HG03575 (cell line): ENCODE results near the gene MAP6D1.
"Not testable (repeated sequence)": the region's sequence is repeated elsewhere in the genome, so short reads cannot be mapped to it uniquely, and the experiment has no call there.

ENCODE experiments used
- ATAC-seq: cut with Tn5 transposase; IDR thresholded peaks from one replicate; pipeline ENCODE4 v1.9.1; 2021; ENCODE audit not compliant: unreplicated experiment, insufficient number of reproducible peaks, low FRiP score; ENCODE audit errors: extremely low read depth

MAP6D1 gene

GRCh38 chr3:183807881-183808280 is 17.5 kb downstream of the MAP6D1 start:
- no peak for ATAC-seq

DNA sequence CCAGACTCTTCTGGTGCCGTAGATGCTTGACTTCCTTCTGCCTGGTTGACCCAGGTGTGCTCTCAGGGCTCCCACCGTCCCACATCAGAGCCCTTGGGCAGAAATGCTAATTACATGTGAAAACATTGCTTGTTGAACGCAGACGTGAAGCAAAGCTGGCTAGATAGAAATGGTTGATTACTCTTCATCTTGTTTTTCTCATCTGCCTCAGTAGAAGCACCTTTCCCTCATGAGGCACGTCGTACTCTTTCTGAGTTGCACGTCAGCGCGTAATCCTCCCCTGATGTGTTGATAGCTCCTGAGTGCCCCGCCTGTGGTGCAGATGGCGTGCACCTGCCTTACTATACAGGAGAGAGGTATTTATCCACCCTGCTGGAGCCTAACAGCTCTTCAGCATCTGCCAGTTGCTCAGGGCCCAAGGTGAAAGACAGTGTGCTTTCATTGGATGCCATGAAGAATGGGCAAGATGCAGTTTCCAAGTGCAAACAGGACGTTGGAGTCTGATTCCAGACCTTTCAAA is 18.1 kb downstream of the MAP6D1 start:
- ATAC-seq, result no peak

GRCh38 chr3:183802989-183803388 is 22.4 kb downstream of the MAP6D1 start:
- ATAC-seq, result no peak

GRCh38 chr3:183801601-183802000 is 23.8 kb downstream of the MAP6D1 start:
- ATAC-seq, result no peak

DNA sequence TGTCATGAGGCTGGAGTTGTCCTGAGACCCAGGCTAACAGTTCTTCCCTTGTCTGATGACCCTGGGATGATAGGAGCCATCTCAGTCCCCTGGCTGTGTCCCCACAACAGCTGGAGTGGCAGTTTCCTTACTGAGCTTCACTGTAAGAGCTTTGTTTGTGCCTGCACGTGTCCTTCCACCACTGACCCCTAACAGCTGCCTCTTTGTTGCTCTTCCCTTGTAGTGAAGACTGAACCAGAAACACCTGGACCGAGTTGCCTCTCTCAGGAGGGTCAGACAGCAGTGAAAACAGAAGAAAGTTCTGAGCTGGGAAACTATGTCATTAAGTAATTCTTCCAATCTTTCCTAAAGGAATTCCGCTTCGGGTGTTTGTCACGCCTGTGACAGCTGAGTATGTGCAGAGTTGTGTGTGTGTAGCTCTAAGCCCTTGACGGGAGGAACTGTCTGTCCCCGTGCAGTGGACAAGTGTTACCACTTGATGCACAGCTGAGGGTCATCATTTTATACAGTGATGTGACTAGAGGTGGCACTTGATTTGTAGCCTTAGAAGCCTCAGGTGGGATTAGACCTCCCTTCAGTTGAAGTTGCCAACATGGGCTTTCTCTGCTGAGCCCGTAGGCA is 25.0 kb downstream of the MAP6D1 start:
- no peak for ATAC-seq

- no peak for ATAC-seq
Measured at GRCh38 chr3:183799461-183799860, 25.9 kb downstream of the MAP6D1 start.

DNA sequence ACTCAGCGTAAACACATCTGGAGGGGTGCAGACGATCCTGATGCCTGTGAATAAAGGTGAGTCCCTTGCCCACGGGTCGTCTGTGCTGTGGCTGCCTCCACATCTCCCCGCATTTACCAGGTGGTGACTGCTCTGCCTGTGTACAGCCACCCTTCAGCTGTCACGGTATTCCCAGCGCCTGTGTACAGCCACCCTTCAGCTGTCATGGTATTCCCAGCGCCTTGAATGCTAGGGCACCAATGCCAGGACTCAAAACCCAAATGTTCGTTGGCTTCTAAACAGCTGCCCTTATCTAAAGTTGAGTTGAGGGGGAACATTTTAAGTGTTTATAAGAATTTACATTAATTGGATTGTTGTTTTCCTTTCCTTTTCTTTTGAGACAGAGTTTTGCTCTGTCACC is 27.4 kb downstream of the MAP6D1 start:
- ATAC-seq, result no peak

GRCh38 chr3:183796372-183796771 is 29.0 kb downstream of the MAP6D1 start:
- ATAC-seq, result no peak

DNA sequence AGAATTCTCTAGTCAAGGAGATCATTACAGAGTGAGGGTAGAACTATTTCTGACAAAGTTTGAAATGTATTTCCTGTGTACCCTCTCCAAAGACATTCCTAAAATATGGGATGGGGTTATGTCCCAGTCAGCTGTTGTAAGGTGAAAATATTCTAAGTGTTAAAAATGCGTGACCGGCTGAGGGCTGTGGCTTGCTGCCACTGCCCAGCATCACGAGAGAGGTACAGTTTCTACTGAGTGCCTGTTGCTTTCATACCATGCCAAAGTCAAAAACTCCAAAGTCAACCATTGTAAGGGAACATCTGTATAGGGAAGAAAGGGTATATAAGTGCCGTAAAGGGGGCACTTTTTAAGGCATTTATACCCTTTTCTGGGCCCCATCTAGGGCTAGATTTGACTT is 30.9 kb downstream of the MAP6D1 start:
- ATAC-seq, result no peak

DNA sequence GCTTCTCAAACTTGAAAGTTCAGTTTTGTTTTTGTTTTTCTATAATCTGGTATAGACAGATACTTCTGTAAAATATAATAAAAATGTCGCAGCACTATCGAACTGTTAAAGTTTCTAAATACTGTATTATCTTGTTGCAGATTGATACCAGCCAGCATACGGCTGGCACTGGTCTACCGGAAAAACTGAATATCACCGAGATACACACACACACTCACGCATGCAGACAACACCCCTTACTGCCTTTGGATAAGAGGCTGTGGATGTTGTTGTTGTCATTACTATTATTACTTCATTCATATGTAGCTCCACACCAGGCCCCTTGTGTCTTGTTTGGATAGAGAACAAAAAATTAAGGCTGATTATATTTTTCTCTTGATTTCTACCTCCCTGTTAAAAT is 32.4 kb downstream of the MAP6D1 start:
- no peak for ATAC-seq

- no peak for ATAC-seq
Measured at GRCh38 chr3:183790700-183791099, 34.7 kb downstream of the MAP6D1 start.

GRCh38 chr3:183789826-183790225 is 35.6 kb downstream of the MAP6D1 start:
- no peak for ATAC-seq

DNA sequence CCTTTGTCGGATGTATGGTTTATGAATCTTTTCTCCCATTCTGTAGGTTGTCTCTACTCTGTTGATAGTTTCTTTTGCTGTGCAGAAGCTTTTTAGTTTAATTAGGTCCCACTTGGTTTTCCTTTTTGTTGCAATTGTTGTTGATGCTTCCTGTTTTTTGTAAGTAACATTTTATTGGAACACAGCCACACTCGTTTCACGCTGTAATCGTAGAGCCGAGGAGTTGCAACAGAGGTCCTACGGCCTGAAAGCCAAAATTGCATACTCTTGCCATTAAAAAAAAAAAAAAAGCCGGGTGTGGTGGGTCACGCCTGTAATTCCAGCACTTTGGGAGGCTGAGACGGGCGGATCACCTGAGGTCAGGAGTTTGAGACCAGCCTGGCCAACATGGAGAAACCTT is 40.9 kb downstream of the MAP6D1 start:
- ATAC-seq, result not testable (repeated sequence)

GRCh38 chr3:183782576-183783276 is 42.7 kb downstream of the MAP6D1 start:
- ATAC-seq, result no peak

- no peak for ATAC-seq
Measured at GRCh38 chr3:183781246-183781645, 44.1 kb downstream of the MAP6D1 start.

DNA sequence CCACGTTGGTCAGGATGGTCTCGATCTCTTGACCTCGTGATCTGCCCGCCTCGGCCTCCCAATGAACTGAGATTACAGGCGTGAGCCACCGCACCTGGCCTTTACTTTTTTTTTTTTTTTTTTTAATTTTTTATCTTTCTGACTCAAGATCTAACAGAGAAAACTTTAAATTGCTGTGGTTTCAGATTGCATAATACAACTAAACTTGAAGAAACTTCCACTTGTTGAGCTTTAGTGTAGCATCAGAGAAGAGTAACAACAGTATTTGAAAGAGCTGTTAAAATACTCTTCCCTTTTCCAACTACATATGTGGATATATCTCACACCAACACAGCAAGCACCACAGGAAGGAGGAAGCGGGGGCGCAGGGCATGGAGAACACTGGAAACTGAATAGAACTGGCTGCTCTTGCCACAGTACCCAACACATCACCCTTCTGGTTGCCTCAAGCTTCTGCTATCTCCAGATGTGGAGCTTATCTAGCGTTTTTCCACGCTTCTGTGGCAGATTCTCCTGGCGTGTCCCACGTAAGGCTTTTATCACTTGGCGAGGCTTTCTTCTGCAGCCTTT is 45.4 kb downstream of the MAP6D1 start:
- ATAC-seq, result no peak

DNA sequence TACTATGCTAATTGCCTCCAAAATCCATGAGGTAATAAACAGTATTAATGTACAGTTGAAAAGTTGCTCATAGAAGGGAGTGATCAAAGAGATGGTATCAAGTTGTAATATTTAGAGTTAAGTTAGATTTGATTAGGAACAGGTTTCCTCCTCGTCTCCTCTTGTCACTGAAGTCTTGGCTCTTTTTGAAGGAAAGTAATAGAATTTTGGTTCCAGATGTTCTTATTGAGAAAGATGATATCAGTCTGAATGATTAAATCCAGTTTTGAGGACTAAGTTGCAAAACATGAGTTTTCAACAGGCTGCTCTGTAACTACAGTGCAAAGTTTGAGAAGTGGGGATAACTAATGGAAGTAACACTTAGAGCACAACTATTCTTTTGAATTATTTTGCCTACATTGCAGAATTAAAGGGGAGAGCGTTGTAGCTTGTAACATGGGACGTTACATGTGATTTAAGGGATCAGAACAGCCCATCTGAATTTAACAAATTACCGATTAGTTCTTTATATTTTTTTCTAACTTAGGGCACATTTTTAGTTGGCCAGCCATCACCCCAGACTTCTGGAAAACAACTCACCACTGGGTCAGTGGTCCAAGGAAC is 48.3 kb downstream of the MAP6D1 start:
- ATAC-seq, result no peak

DNA sequence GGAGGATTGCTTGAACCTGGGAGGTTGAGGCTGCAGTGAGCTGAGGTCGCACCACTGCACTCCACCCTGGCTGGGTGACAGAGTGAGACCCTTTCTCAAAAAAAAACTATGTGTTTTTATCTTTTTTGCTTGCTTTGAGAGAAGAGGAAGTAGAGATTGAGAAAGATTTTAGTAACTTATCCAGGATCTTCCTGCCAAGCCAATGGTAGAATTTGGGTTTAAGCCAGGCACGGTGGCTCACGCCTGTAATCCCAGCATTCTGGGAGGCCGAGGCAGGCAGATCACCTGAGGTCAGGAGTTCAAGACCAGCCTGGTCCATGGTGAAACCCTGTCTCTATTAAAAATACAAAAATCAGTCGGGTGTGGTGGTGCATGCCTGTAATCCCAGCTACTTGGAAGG is 48.9 kb downstream of the MAP6D1 start:
- ATAC-seq, result not testable (repeated sequence)

DNA sequence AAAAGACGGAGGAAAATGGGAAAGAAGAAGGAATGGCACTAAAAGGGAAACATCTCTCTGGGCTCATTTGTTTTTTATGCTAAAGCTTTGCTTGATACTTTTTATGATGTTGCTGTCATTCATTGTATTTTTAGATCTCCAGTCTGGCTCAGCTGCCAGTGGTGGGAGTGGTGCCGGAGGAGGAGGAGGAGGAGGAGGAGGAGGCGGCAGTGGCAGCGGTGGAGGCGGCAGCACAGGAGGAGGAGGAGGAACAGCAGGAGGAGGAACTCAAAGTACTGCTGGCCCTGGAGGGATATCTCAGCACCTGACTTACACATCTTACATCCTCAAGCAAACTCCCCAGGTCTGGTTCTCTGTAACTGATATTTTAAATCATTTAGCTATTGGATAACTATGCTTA is 49.6 kb downstream of the MAP6D1 start:
- no peak for ATAC-seq

DNA sequence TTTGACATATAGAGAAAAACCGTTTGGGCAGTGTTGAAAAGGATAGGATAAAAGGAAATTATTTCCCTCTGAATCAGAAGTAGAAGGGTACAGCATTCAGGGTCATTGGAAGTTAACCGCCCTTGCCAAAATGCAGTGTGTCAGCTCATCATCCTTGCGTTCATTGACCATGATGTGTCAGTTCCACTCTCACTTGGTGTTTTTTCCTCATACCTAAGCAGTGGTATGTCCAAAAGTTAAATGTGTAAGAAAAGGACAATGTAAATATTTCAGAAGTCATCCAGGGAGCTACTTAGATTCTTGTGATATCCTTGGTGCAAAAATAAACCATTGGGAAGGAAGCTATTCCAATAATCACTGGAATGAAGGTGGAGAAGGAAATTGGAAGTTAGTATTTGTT is 50.7 kb downstream of the MAP6D1 start:
- ATAC-seq, result no peak
